Measurements from ENCODE around the gene KIF25. TPM values are rescaled to one million over a fixed set of nuclear protein-coding genes. Genes with fewer than 3 reads are reported as not detected.

Gene KIF25
- total RNA-seq = not detected in 2 replicates

GRCh38 chr6:167997642-167998041 lies at the start of gene KIF25:
Gene KIF25, plus strand, starts transcription at chr6:167997671. Its CDS starts 31,915 bp downstream, at chr6:168029586.
- no peak for DNase-seq

- no peak for DNase-seq
These were observed 49.8 kb upstream of the KIF25 start for GRCh38 chr6:167947716-167948115.

- no peak for DNase-seq
These were observed 48.8 kb upstream of the KIF25 start for GRCh38 chr6:167948716-167949115.

- DNase-seq = no peak
These were observed 48.3 kb upstream of the KIF25 start for GRCh38 chr6:167949121-167949684.

GRCh38 chr6:167951781-167952511 lies 45.5 kb upstream of the KIF25 start:
- no peak for DNase-seq

GRCh38 chr6:167952512-167952859 lies 45.0 kb upstream of the KIF25 start:
- no peak for DNase-seq

- DNase-seq = no peak
These were observed 43.9 kb upstream of the KIF25 start for GRCh38 chr6:167953551-167953950.

- no peak for DNase-seq
These were observed 43.3 kb upstream of the KIF25 start for GRCh38 chr6:167954151-167954550.

- no peak for DNase-seq
These were observed 41.0 kb upstream of the KIF25 start for GRCh38 chr6:167956491-167956890.

- DNase-seq = no peak
These were observed 40.4 kb upstream of the KIF25 start for GRCh38 chr6:167956983-167957492.

GRCh38 chr6:167957626-167958025 lies 39.8 kb upstream of the KIF25 start:
- no peak for DNase-seq

- DNase-seq = no peak
These were observed 36.9 kb upstream of the KIF25 start for GRCh38 chr6:167960579-167960978.

- DNase-seq = no peak
These were observed 34.8 kb upstream of the KIF25 start for GRCh38 chr6:167962711-167963110.

GRCh38 chr6:167963589-167964057 lies 33.8 kb upstream of the KIF25 start:
- no peak for DNase-seq

- no peak for DNase-seq
These were observed 31.6 kb upstream of the KIF25 start for GRCh38 chr6:167965592-167966539.

GRCh38 chr6:167966540-167966905 lies 30.9 kb upstream of the KIF25 start:
- DNase-seq = no peak

GRCh38 chr6:167968091-167968490 lies 29.4 kb upstream of the KIF25 start:
- DNase-seq = peak; percentile 37

GRCh38 chr6:167970230-167970629 lies 27.2 kb upstream of the KIF25 start:
- no peak for DNase-seq

GRCh38 chr6:167972193-167972592 lies 25.3 kb upstream of the KIF25 start:
- DNase-seq = no peak

- DNase-seq = no peak
These were observed 24.2 kb upstream of the KIF25 start for GRCh38 chr6:167973148-167973885.

GRCh38 chr6:167974640-167975344 lies 22.7 kb upstream of the KIF25 start:
- peak; percentile 15 for DNase-seq

- no peak for DNase-seq
These were observed 22.0 kb upstream of the KIF25 start for GRCh38 chr6:167975458-167975857.
